Keratinocyte (primary cell): Measurements from ENCODE around the gene RERE.

Source experiments
- EZH2 ChIP-seq: IDR thresholded peaks from one replicate; pipeline ENCODE4 v1.6.1; 2012; ENCODE audit warnings: inconsistent platforms, mild to moderate bottlenecking, low read length, moderate library complexity
- TF ChIP-seq, protein P1 (sequence below), 3 experiments: IDR thresholded peaks in 1 of 3; conservative IDR thresholded peaks in 1 of 3; optimal IDR thresholded peaks in 1 of 3; 2 replicates in 2 of 3; 3 replicates in 1 of 3; pipeline versions ENCODE3 to v1.5.1; 2011; ENCODE audit warnings: low read length in 3 of 3, mild to moderate bottlenecking in 3 of 3, moderate library complexity in 2 of 3, control low read depth in 1 of 3, inconsistent platforms in 1 of 3; ENCODE audit not compliant: insufficient read depth in 2 of 3; ENCODE audit errors: extremely low read depth in 1 of 3

DNA sequence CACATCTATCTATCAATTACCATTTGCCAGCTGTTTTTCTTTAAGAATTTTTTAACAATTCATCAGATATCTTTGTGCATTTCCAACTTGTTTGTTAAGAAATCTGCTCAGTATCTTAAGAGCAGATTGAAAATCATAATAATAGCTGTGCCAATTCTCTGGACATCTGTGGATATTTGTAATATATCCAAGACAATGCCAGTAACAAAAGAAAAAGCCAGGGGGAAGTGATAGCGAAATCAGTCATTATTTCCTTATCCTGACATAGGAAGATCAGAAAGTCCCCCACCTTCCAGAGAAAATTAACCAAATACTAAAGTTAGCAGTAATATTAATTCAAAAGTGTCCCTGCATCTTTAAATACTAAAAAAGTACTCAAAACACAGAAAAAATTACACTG is 217.1 kb downstream of the RERE start:
- no peak for TF ChIP-seq EZH2
- TF ChIP-seq, protein P1, sequence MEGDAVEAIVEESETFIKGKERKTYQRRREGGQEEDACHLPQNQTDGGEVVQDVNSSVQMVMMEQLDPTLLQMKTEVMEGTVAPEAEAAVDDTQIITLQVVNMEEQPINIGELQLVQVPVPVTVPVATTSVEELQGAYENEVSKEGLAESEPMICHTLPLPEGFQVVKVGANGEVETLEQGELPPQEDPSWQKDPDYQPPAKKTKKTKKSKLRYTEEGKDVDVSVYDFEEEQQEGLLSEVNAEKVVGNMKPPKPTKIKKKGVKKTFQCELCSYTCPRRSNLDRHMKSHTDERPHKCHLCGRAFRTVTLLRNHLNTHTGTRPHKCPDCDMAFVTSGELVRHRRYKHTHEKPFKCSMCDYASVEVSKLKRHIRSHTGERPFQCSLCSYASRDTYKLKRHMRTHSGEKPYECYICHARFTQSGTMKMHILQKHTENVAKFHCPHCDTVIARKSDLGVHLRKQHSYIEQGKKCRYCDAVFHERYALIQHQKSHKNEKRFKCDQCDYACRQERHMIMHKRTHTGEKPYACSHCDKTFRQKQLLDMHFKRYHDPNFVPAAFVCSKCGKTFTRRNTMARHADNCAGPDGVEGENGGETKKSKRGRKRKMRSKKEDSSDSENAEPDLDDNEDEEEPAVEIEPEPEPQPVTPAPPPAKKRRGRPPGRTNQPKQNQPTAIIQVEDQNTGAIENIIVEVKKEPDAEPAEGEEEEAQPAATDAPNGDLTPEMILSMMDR (optimal IDR thresholded peaks at IDR 0.05 in 1 of 3, IDR thresholded peaks at IDR 0.05 in 1 of 3, conservative IDR thresholded peaks at IDR 0.05 in 1 of 3; ENCODE audit: extremely low read depth in 1 of 3, insufficient read depth in 2 of 3, low read length in 3 of 3), result no peak
